Lung (tissue), 12 donors: ENCODE data around the gene PSMA5. TPM values are rescaled to one million over a fixed set of nuclear protein-coding genes. Genes with fewer than 3 reads are reported as not detected.
"Not testable (repeated sequence)": the region's sequence is repeated elsewhere in the genome, so short reads cannot be mapped to it uniquely, and the experiment has no call there.

ENCODE experiments used
- ATAC-seq: fragments of 200-7000 bp; cut with Tn5 transposase; one replicate; pipeline ENCODE4 v1.9.1; 2020; ENCODE audit warnings: moderate number of reproducible peaks; ENCODE audit not compliant: insufficient read depth, low FRiP score
- DNase-seq, 3 donors: peaks; one replicate each; pipeline ENCODE4 v3.0.0-alpha.2; 2013 to 2017
- H3K27ac ChIP-seq, 2 donors: one replicate each; pipeline ENCODE4 v1.5.1; 2013; ENCODE audit warnings: mild to moderate bottlenecking in 2 of 2, moderate library complexity in 2 of 2, control low read depth in 1 of 2, inconsistent platforms in 1 of 2, low read depth in 1 of 2, low read length in 1 of 2
- H3K27me3 ChIP-seq, 3 donors: one replicate each; pipeline ENCODE4 v1.5.1; 2013; ENCODE audit warnings: low read length in 2 of 3; ENCODE audit not compliant: control insufficient read depth in 3 of 3, insufficient read depth in 3 of 3
- H3K36me3 ChIP-seq, 4 donors: one replicate each; pipeline ENCODE4 v1.5.1; 2013; ENCODE audit warnings: low read length in 4 of 4, mild to moderate bottlenecking in 1 of 4, moderate library complexity in 1 of 4; ENCODE audit not compliant: control insufficient read depth in 4 of 4, insufficient read depth in 4 of 4
- H3K4me1 ChIP-seq, 5 donors: one replicate each; pipeline ENCODE4 v1.5.1; 2013; ENCODE audit warnings: low read length in 5 of 5, mild to moderate bottlenecking in 2 of 5, moderate library complexity in 1 of 5; ENCODE audit not compliant: control insufficient read depth in 5 of 5, insufficient read depth in 5 of 5
- H3K4me3 ChIP-seq: one replicate; pipeline ENCODE4 v1.5.1; 2013; ENCODE audit warnings: mild to moderate bottlenecking, control low read depth, moderate library complexity
- H3K9ac ChIP-seq, 2 donors: one replicate each; pipeline ENCODE4 v1.5.1; 2013; ENCODE audit warnings: low read length in 2 of 2, control low read depth in 1 of 2; ENCODE audit not compliant: insufficient read depth in 1 of 2
- H3K9me3 ChIP-seq, 4 donors: one replicate each; pipeline ENCODE4 v1.5.1; 2013; ENCODE audit warnings: low read length in 3 of 4, mild to moderate bottlenecking in 1 of 4, moderate library complexity in 1 of 4; ENCODE audit not compliant: control insufficient read depth in 4 of 4, insufficient read depth in 3 of 4
- CTCF ChIP-seq: IDR thresholded peaks from 2 replicates; pipeline ENCODE4 v1.5.1; 2012; ENCODE audit warnings: mild to moderate bottlenecking; ENCODE audit errors: control extremely low read depth, extremely low read depth
- WGBS, 2 donors: extraction: QIAGEN DNeasy Blood & Tissue Kit; methylation state at CpG; one replicate each; pipeline ENCODE4 v1.1.7; 2013; 5-methylcytosine and 5-hydroxymethylcytosine counted together
- polyA plus RNA-seq, 2 donors: library from polyadenylated mRNA; stranded (reverse); fragments of 200-250 nt; gene quantifications; one replicate each; pipeline ENCODE4 v1.2.1, GENCODE V29; 2013
- total RNA-seq, 2 donors: library from RNA; depleted of rRNA in 1 of 2; stranded (reverse); fragments of >200 nt in 1 of 2; gene quantifications; one replicate each; pipeline ENCODE4 v1.2.1, GENCODE V29; 2014 to 2021
- donor health status: control.
- donor health status: control.
- donor health status: Bipolar disorder and iron deficiency.
- donor health status: healthy.
- donor health status: DM: yes; HTN: yes; CAD: no.

Gene PSMA5
- total and polyA plus RNA-seq, 4 donors = 33.8 to 93.0 (median 71.8) TPM

- 87 to 92% methylated on average over 3 of the region's 3 CpGs for WGBS, 2 donors
- H3K4me1 ChIP-seq = peaks cover 0 to 19% (median 1%) of the 10 kb centered on the region in 5 donors
- TF ChIP-seq CTCF = no peak
These were observed 46.8 kb downstream of the PSMA5 start for GRCh38 chr1:109379422-109379821.

GRCh38 chr1:109377698-109378097 lies 48.5 kb downstream of the PSMA5 start:
- Histone ChIP-seq H3K36me3 (no peaks in the 10 kb centered on the region), H3K27ac (no peak overlapping the region), H3K27me3 (no peaks in the 10 kb centered on the region), H3K9ac (no peak overlapping the region), H3K4me3 (no peak overlapping the region), H3K4me1 (peaks cover 0 to 5% (median 0%) of the 10 kb centered on the region in 5 donors), H3K9me3 (no peaks in the 10 kb centered on the region)
- ATAC-seq = no peak
- no peak for DNase-seq
- 96 to 98% methylated on average over 4 of the region's 4 CpGs for WGBS, 2 donors
- no peak for TF ChIP-seq CTCF

More at GRCh38 chr1:109379422-109379821, 46.8 kb downstream of the PSMA5 start:
- Histone ChIP-seq H3K9ac (no peak overlapping the region), H3K36me3 (no peaks in the 10 kb centered on the region), H3K9me3 (no peaks in the 10 kb centered on the region), H3K4me3 (no peak overlapping the region), H3K27me3 (no peaks in the 10 kb centered on the region), H3K27ac (no peak overlapping the region)
- DNase-seq = no peak
- ATAC-seq = no peak

- H3K27ac ChIP-seq, H3K4me3 ChIP-seq, H3K36me3 ChIP-seq, H3K9ac ChIP-seq, DNase-seq, H3K27me3 ChIP-seq, ATAC-seq, H3K9me3 ChIP-seq: not testable (repeated sequence)
- 95 to 97% methylated on average over 2 of the region's 2 CpGs for WGBS, 2 donors
- peaks cover 4 to 15% (median 8%) of the 10 kb centered on the region in 5 donors for H3K4me1 ChIP-seq
These were observed 52.6 kb downstream of the PSMA5 start for GRCh38 chr1:109373696-109374095.

- H3K36me3 ChIP-seq = peaks cover 0 to 3% (median 0%) of the 10 kb centered on the region in 4 donors
- H3K4me3 ChIP-seq = no peak overlapping the region
- no peak for TF ChIP-seq CTCF
- DNase-seq (no peak), ATAC-seq (no peak)
- H3K27ac ChIP-seq = no peak overlapping the region
- H3K27me3 ChIP-seq = no peaks in the 10 kb centered on the region
- H3K4me1 ChIP-seq = peaks cover 7 to 15% (median 8%) of the 10 kb centered on the region in 5 donors
- no peaks in the 10 kb centered on the region for H3K9me3 ChIP-seq
- WGBS, 2 donors = 55 to 59% methylated on average over 5 of the region's 5 CpGs
- no peak overlapping the region for H3K9ac ChIP-seq
These were observed 53.1 kb downstream of the PSMA5 start for GRCh38 chr1:109373126-109373525.
